B cell (primary cell): Measurements from ENCODE around the gene ZNF680. TPM values are rescaled to one million over a fixed set of nuclear protein-coding genes. Genes with fewer than 3 reads are reported as not detected.
"Not testable (repeated sequence)": the region's sequence is repeated elsewhere in the genome, so short reads cannot be mapped to it uniquely, and the experiment has no call there.

ENCODE experiments used
- ATAC-seq: fragments of 200-7000 bp; cut with Tn5 transposase; one replicate; pipeline ENCODE4 v1.10.0; 2021; ENCODE audit warnings: low read depth, mild to moderate bottlenecking, moderate number of reproducible peaks, moderate library complexity
- CTCF ChIA-PET: fragments of 350-600 bp; sonication (Branson Sonifier 250); formaldehyde crosslinking; loops from one replicate; lab custom pipeline; 2021; ENCODE audit warnings: antibody characterized with exemption, inconsistent platforms; lab: Charles Lee
- POLR2A ChIA-PET: fragments of 350-600 bp; sonication (Branson Sonifier 250); formaldehyde crosslinking; loops from one replicate; lab custom pipeline; 2021; ENCODE audit warnings: antibody characterized with exemption; lab: Charles Lee
- DNase-seq: peaks from one replicate; pipeline ENCODE4 v3.0.0; 2013
- H2AFZ ChIP-seq: 2 replicates; pipeline ENCODE4 v1.6.1; 2012; ENCODE audit warnings: mild to moderate bottlenecking, low read depth, low read length; ENCODE audit not compliant: insufficient read depth, poor library complexity, severe bottlenecking
- H3K27ac ChIP-seq, 2 donors: 1 replicate in 1 of 2; 2 replicates in 1 of 2; pipeline ENCODE4 v1.5.1; 2012 to 2013; ENCODE audit warnings: low read length in 2 of 2, mild to moderate bottlenecking in 2 of 2, moderate library complexity in 1 of 2
- H3K27me3 ChIP-seq, 4 experiments: fragments of 200-600 bp in 1 of 4; sonication (generic) in 1 of 4; replicated peaks in 1 of 4; 1 replicate in 2 of 4; 2 replicates in 2 of 4; pipeline versions ENCODE4 v1.6.1 to v1.7.0; 2013 to 2016; ENCODE audit warnings: low read length in 3 of 4, mild to moderate bottlenecking in 2 of 4, mixed read lengths in 1 of 4, moderate library complexity in 1 of 4; ENCODE audit not compliant: insufficient read depth in 4 of 4, control insufficient read depth in 3 of 4; ENCODE audit errors: control extremely low read depth in 1 of 4
- H3K36me3 ChIP-seq, 2 experiments: replicated peaks in 1 of 2; 1 replicate in 1 of 2; 2 replicates in 1 of 2; pipeline versions ENCODE4 v1.6.1 to v1.7.1; 2013; ENCODE audit warnings: low read length in 1 of 2; ENCODE audit not compliant: insufficient read depth in 2 of 2, control insufficient read depth in 1 of 2; ENCODE audit errors: control extremely low read depth in 1 of 2, extremely low read depth in 1 of 2
- H3K4me1 ChIP-seq, 2 donors: fragments of 200-600 bp in 1 of 2; sonication (generic) in 1 of 2; 1 replicate in 1 of 2; 2 replicates in 1 of 2; pipeline versions ENCODE4 v1.5.1 to v1.6.1; 2013 to 2017; ENCODE audit warnings: low read length in 2 of 2; ENCODE audit not compliant: control insufficient read depth in 2 of 2, insufficient read depth in 2 of 2
- H3K4me2 ChIP-seq: replicated peaks from 2 replicates; pipeline ENCODE3; 2012; ENCODE audit warnings: mild to moderate bottlenecking, low read depth, low read length; ENCODE audit not compliant: poor library complexity, severe bottlenecking
- H3K4me3 ChIP-seq, 5 experiments: fragments of 200-600 bp in 1 of 5; sonication (generic) in 1 of 5; 1 replicate in 3 of 5; 2 replicates in 2 of 5; pipeline versions ENCODE4 v1.5.1 to v1.7.0; 2011 to 2016; ENCODE audit warnings: low read length in 4 of 5, mild to moderate bottlenecking in 4 of 5, low read depth in 2 of 5, control low read depth in 1 of 5, moderate library complexity in 1 of 5; ENCODE audit not compliant: insufficient read depth in 1 of 5; ENCODE audit errors: control extremely low read depth in 1 of 5, extremely low read depth in 1 of 5
- H3K79me2 ChIP-seq: fragments of 200-600 bp; sonication (generic); one replicate; pipeline ENCODE4 v1.6.0; 2016; ENCODE audit warnings: low read length; ENCODE audit not compliant: control insufficient read depth, insufficient read depth
- H3K9ac ChIP-seq: fragments of 200-600 bp; sonication (generic); 2 replicates; pipeline ENCODE4 v1.6.1; 2017; ENCODE audit warnings: mild to moderate bottlenecking, low read length, moderate library complexity
- H3K9me3 ChIP-seq, 3 donors: one replicate each; pipeline versions ENCODE4 v1.6.1 to v1.7.1; 2013; ENCODE audit warnings: low read length in 2 of 3; ENCODE audit not compliant: control insufficient read depth in 2 of 3, insufficient read depth in 1 of 3; ENCODE audit errors: control extremely low read depth in 1 of 3
- H4K20me1 ChIP-seq: 2 replicates; pipeline ENCODE4 v1.6.0; 2012; ENCODE audit warnings: mild to moderate bottlenecking, low read length; ENCODE audit not compliant: insufficient read depth, control insufficient read depth, poor library complexity, severe bottlenecking
- H3K27ac Mint-ChIP-seq: one replicate; pipeline ENCODE4 v1.8.0; 2021; ENCODE audit warnings: mixed read lengths
- H3K27me3 Mint-ChIP-seq: one replicate; pipeline ENCODE4 v1.8.0; 2021; ENCODE audit warnings: mixed read lengths
- H3K4me1 Mint-ChIP-seq: one replicate; pipeline ENCODE4 v1.8.0; 2021; ENCODE audit warnings: mixed read lengths
- H3K4me3 Mint-ChIP-seq: one replicate; pipeline ENCODE4 v1.8.0; 2021; ENCODE audit warnings: mixed read lengths
- H3K9me3 Mint-ChIP-seq: one replicate; pipeline ENCODE4 v1.8.0; 2022; ENCODE audit warnings: mixed read lengths; ENCODE audit not compliant: insufficient read depth
- EZH2 ChIP-seq: IDR thresholded peaks from 2 replicates; pipeline ENCODE4 v1.6.1; 2012; ENCODE audit warnings: borderline replicate concordance, low read depth, mild to moderate bottlenecking, moderate library complexity, low read length; ENCODE audit not compliant: insufficient read depth, poor library complexity, severe bottlenecking
- WGBS: methylation state at CpG from one replicate; pipeline ENCODE4 v1.1.5; 2013; ENCODE audit warnings: missing lambda C conversion rate; ENCODE audit not compliant: insufficient coverage; 5-methylcytosine and 5-hydroxymethylcytosine counted together
- intact Hi-C: fragments of 100-400 bp; cut with micrococcal nuclease; formaldehyde crosslinking; loops from one replicate; pipeline ENCODE4 v1.10.0; 2022
- polyA plus RNA-seq: library from polyadenylated mRNA; depleted of rRNA; stranded (reverse); fragments of >200 nt; gene quantifications from 2 replicates; pipeline ENCODE4 v1.2.3, GENCODE V29; 2012
- total RNA-seq, 2 donors: library from RNA; stranded (reverse); fragments of 120-200 nt in 1 of 2; gene quantifications; 1 replicate in 1 of 2; 2 replicates in 1 of 2; pipeline versions ENCODE4 v1.2.3 to v1.2.4, GENCODE V29; 2013 to 2022
- TF ChIP-seq, protein P1 (sequence below): fragments of 200-600 bp; IDR thresholded peaks from one replicate; pipeline ENCODE4 v1.8.0; 2022; ENCODE audit warnings: antibody characterized with exemption, mild to moderate bottlenecking

The ZNF680 gene
- total and polyA plus RNA-seq, 2 donors (not counting 1 experiment from before 2014, with no cell fraction given): 2.5 to 27.8 TPM

DNA sequence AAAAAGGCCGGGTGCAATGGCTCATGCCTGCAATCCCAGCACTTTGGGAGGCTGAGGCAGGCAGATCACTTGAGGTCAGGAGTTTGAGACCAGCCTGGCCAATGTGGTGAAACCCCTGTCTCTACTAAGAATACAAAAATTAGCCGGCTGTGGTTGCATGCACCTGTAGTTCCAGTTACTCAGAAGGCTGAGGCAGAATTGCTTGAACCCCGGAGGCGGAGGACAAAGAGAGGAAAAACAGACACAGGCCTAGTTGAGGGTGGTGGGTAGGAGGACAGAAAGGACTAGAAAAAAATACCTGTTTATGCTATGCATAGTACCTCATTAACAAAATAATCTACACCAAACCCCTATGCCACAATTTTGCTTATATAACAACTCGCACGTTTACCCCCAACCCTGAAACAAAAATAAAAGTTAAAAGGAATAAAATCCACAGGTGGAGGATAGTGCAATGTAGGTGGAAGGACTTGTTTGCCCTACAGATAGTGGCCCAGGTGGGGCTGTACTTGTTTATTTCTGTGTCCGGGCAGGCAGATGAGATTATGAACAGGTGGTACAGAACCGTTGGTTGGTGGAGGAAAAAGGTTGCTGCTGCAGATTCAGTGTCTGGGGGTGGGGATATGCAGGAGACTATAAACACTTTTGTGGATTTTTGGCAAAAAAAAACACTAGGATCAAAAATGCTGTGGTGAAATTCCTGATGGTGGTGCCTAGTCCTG, 5.1 kb downstream of the ZNF680 start:
- H3K4me1 Mint-ChIP-seq: peaks cover 29% of the 10 kb centered on the region
- H3K27ac Mint-ChIP-seq: peak overlapping the region; percentile 56
- Histone ChIP-seq H3K27ac (no peak overlapping the region), H3K9ac (no peak overlapping the region), H3K4me1 (peaks cover 0 to 6% of the 10 kb centered on the region in 2 donors), H3K36me3 (peaks cover 0 to 2% of the 10 kb centered on the region in 2 experiments), H3K79me2 (peaks cover 74% of the 10 kb centered on the region), H3K4me3 (no peak overlapping the region), H4K20me1 (no peaks in the 10 kb centered on the region), H2AFZ (no peak overlapping the region), H3K9me3 (peaks cover 2 to 19% (median 3%) of the 10 kb centered on the region in 3 donors), H3K4me2 (no peak overlapping the region), H3K27me3 (no peaks in the 10 kb centered on the region)
- DNase-seq (no peak), ATAC-seq (no peak)
- H3K4me3 Mint-ChIP-seq: no peak overlapping the region
- CTCF ChIA-PET: no interaction called here
- POLR2A ChIA-PET: no interaction called here
- H3K27me3 Mint-ChIP-seq: no peaks in the 10 kb centered on the region
- intact Hi-C loops: loop anchor here (2.0 kb wide), 1 partner anchor 631 kb away; no protein-coding TSS in a partner anchor
- 93% methylated on average over 4 of the region's 8 CpGs for WGBS
- no peak for TF ChIP-seq EZH2
- TF ChIP-seq, protein P1, sequence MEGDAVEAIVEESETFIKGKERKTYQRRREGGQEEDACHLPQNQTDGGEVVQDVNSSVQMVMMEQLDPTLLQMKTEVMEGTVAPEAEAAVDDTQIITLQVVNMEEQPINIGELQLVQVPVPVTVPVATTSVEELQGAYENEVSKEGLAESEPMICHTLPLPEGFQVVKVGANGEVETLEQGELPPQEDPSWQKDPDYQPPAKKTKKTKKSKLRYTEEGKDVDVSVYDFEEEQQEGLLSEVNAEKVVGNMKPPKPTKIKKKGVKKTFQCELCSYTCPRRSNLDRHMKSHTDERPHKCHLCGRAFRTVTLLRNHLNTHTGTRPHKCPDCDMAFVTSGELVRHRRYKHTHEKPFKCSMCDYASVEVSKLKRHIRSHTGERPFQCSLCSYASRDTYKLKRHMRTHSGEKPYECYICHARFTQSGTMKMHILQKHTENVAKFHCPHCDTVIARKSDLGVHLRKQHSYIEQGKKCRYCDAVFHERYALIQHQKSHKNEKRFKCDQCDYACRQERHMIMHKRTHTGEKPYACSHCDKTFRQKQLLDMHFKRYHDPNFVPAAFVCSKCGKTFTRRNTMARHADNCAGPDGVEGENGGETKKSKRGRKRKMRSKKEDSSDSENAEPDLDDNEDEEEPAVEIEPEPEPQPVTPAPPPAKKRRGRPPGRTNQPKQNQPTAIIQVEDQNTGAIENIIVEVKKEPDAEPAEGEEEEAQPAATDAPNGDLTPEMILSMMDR: no peak
- peaks cover 4% of the 10 kb centered on the region for H3K9me3 Mint-ChIP-seq

DNA sequence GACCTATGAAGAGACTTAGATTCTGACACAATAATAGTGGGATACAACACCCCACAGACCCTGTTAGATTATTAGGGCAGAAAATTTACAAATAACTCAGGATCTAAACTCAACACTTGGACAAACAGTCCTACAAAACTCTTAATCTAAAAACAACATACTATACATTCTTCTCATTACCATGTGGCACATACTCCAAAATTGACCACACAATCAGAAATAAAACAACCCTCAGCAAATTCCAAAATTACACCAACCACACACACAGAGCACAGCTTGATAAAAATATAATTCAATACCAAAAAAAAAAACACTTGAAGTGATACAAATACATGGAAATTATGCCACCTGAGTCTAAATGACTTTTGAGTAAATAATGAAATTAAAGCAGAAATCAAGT, 7.8 kb downstream of the ZNF680 start:
- Histone ChIP-seq H4K20me1 (no peaks in the 10 kb centered on the region), H3K9me3 (peaks cover 2 to 27% (median 3%) of the 10 kb centered on the region in 3 donors), H3K4me1 (no peaks in the 10 kb centered on the region), H3K79me2 (peaks cover 63% of the 10 kb centered on the region), H3K4me3 (no peak overlapping the region), H3K4me2 (no peak overlapping the region), H3K27ac (no peak overlapping the region), H2AFZ (no peak overlapping the region), H3K36me3 (peaks cover 0 to 2% of the 10 kb centered on the region in 2 experiments), H3K9ac (no peak overlapping the region), H3K27me3 (no peaks in the 10 kb centered on the region)
- ATAC-seq (no peak), DNase-seq (no peak)
- Mint-ChIP-seq H3K4me3 (no peak overlapping the region), H3K4me1 (peaks cover 18% of the 10 kb centered on the region), H3K27ac (no peak overlapping the region), H3K27me3 (no peaks in the 10 kb centered on the region), H3K9me3 (peaks cover 4% of the 10 kb centered on the region)
- ChIA-PET POLR2A (no interaction called here), CTCF (interaction anchor here (0.7 kb wide), 1 partner anchor 341 kb away, joined by 3 read pairs; no protein-coding TSS in a partner anchor)
- TF ChIP-seq, protein P1: no peak
- TF ChIP-seq EZH2: no peak
- intact Hi-C loops: no loop called here

DNA sequence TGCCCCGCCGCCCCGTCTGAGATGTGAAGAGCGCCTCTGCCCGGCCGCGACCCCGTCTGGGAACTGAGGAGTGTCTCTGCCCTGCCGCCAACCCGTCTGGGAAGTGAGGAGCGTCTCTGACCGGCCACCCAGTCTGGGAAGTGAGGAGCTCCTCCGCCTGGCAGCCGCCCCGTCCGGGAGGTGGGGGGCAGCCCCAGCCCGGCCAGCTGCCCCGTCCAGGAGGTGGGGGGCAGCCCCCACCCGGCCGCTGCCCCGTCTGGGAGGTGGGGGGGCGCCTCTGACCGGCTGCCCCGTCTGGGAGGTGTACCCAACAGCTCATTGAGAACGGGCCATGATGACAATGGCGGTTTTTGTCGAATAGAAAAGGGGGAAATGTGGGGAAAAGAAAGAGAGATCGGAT, 8.7 kb downstream of the ZNF680 start:
- not testable (repeated sequence) for H3K9ac ChIP-seq, H3K4me3 Mint-ChIP-seq

More for the DNA sequence above, 8.7 kb downstream of the ZNF680 start:
- H3K27ac Mint-ChIP-seq, H4K20me1 ChIP-seq, H3K4me3 ChIP-seq, DNase-seq, ATAC-seq, H3K4me2 ChIP-seq, H3K27me3 Mint-ChIP-seq, H3K4me1 ChIP-seq, CTCF ChIA-PET, H3K9me3 Mint-ChIP-seq, H3K27me3 ChIP-seq, H3K27ac ChIP-seq, H2AFZ ChIP-seq, intact Hi-C loops, POLR2A ChIA-PET, H3K36me3 ChIP-seq: not testable (repeated sequence)
- Histone ChIP-seq H3K79me2 (peaks cover 58% of the 10 kb centered on the region), H3K9me3 (peaks cover 2 to 31% (median 3%) of the 10 kb centered on the region in 3 donors)
- H3K4me1 Mint-ChIP-seq: peaks cover 19% of the 10 kb centered on the region
- 98% methylated on average over 24 of the region's 28 CpGs for WGBS
